ENCODE measurements around the gene ETV6.

Gene ETV6

GRCh38 chr12:11836282-11837151 is 187.0 kb downstream of the ETV6 start:
- peak; percentile 83 for DNase-seq (ENCODE audit: low spot score)
- no peak for TF ChIP-seq CTCF (IDR thresholded peaks at IDR 0.05; ENCODE audit: extremely low read depth, missing control alignments)

DNA sequence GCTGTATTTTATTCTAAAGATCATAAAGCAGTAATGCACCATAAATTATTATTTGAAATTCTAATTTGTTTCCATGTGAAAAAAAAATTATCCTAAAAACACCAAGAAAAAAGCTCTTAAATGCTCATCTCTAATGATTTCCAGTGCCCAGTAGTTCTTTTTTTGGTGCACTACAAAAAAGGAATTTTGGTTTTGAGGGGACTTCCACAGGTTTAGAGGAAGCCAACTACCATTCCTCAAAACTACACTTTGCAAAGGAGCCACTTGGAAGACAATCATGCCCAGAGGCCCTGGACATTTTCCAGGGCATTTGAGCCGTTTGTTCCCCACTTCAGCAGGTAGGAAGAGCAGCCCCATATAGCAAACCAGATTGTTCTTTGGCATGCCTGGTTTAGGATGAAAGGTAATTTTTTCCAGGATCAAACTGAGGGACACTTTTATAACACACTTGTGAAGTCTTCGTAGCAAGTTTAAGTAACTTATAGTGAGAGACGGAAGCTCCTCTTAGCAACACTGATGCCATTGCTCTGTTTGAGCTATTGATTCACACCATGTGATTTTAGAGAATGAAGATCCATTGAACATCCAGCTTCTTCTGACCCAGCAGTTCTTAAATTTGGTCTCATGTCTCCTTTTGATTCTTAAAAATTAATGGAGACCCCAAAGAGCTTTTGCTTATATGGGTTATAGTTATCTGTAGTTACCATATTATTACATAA is 187.9 kb downstream of the ETV6 start:
- no peak for TF ChIP-seq CTCF (IDR thresholded peaks at IDR 0.05; ENCODE audit: extremely low read depth, missing control alignments)
- DNase-seq (ENCODE audit: low spot score): no peak

DNA sequence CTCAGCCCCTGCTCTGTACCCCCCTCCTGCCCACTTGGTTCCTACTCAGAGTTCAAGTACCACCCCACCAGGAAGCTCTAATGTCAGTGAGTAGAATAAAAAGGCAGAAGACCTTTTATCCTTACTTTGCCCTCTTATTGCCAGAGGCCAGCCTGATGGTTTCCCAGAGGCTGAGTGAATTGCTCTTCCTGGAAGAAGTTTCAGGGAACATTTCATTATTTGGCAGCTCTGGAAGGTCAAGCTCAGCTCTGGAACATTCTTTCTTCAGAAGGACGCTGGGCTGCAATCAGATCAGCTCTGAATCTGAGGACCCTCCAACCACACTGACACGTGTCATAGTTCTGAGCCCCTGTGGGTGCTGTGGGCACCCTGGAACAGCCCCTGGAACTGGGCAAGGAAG is 188.9 kb downstream of the ETV6 start:
- no peak for TF ChIP-seq CTCF (IDR thresholded peaks at IDR 0.05; ENCODE audit: extremely low read depth, missing control alignments)
- no peak for DNase-seq (ENCODE audit: low spot score)

GRCh38 chr12:11839091-11839641 is 189.7 kb downstream of the ETV6 start:
- TF ChIP-seq CTCF (IDR thresholded peaks at IDR 0.05; ENCODE audit: extremely low read depth, missing control alignments): no peak
- DNase-seq (ENCODE audit: low spot score): no peak

- DNase-seq (ENCODE audit: low spot score): no peak
- TF ChIP-seq CTCF (IDR thresholded peaks at IDR 0.05; ENCODE audit: extremely low read depth, missing control alignments): no peak
These were observed 190.9 kb downstream of the ETV6 start for GRCh38 chr12:11840366-11840765.

DNA sequence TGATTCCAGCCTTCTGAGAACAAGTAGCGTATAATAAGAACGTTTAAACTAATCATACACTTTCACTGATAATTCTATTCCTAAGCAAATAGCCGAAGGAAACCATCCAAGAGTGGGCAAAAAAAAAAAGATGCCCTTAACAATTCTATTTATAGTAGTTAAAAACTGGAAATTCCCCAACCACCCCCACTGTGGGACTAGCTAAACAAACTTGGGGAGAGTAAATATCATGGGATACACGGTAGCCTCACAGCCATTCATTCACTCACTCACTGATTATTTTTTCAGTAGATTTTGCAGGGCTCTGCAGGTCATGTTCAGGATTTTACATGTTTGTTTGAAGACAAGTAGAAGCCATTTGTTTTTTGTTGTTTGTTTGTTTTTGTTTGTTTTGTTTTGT is 197.0 kb downstream of the ETV6 start:
- DNase-seq (ENCODE audit: low spot score): no peak
- TF ChIP-seq CTCF (IDR thresholded peaks at IDR 0.05; ENCODE audit: extremely low read depth, missing control alignments): no peak

DNA sequence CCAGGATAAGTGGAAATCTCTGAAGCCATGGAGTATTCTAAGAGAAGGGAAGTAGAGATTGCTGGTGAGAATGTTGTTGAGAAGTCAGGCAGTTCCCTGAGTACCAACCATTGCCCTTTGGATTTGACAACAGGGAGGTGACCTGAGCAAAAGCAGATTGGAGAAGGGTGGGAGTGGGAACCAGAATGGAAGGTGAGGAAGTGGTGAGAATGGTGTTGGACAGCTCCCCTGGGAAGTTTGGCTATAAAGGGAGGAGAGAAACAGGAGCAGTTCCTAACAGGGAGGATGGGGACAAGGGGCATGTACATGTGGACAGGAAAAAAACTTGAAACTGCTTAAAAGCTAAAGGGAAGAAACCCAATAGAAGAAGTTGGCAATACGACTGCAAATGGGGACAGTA is 198.1 kb downstream of the ETV6 start:
- DNase-seq (ENCODE audit: low spot score): no peak
- TF ChIP-seq CTCF (IDR thresholded peaks at IDR 0.05; ENCODE audit: extremely low read depth, missing control alignments): no peak
